UCSD-AML1 (cell line): Measurements from ENCODE around the gene ERO1A.

Experiments
- DNase-seq: peaks from one replicate; lab custom pipeline; 2025; ENCODE audit not compliant: unreplicated experiment; lab: John Stamatoyannopoulos, UW

ERO1A gene

GRCh38 chr14:52700701-52701172 is 5.4 kb upstream of the ERO1A start:
- no peak for DNase-seq

- DNase-seq, result peak; percentile 44
Measured at GRCh38 chr14:52694761-52695480, 437 bp downstream of the ERO1A start.

GRCh38 chr14:52693532-52693931 is 1.8 kb downstream of the ERO1A start:
- no peak for DNase-seq

GRCh38 chr14:52693036-52693435 is 2.3 kb downstream of the ERO1A start:
- DNase-seq, result no peak

GRCh38 chr14:52692248-52692962 is 3.0 kb downstream of the ERO1A start:
- DNase-seq, result peak; percentile 10

GRCh38 chr14:52690983-52691760 is 4.2 kb downstream of the ERO1A start:
- no peak for DNase-seq

- no peak for DNase-seq
Measured at GRCh38 chr14:52686176-52686575, 9.2 kb downstream of the ERO1A start.

GRCh38 chr14:52683985-52684520 is 11.3 kb downstream of the ERO1A start:
- DNase-seq, result no peak

GRCh38 chr14:52678591-52678990 is 16.8 kb downstream of the ERO1A start:
- DNase-seq, result no peak

GRCh38 chr14:52663850-52664249 is 31.5 kb downstream of the ERO1A start:
- no peak for DNase-seq

- DNase-seq, result no peak
Measured at GRCh38 chr14:52661314-52661713, 34.0 kb downstream of the ERO1A start.

GRCh38 chr14:52660832-52661231 is 34.5 kb downstream of the ERO1A start:
- DNase-seq, result no peak

- no peak for DNase-seq
Measured at GRCh38 chr14:52660325-52660724, 35.0 kb downstream of the ERO1A start.

- no peak for DNase-seq
Measured at GRCh38 chr14:52656905-52657304, 38.5 kb downstream of the ERO1A start.

- no peak for DNase-seq
Measured at GRCh38 chr14:52650774-52651173, 44.6 kb downstream of the ERO1A start.

- DNase-seq, result no peak
Measured at GRCh38 chr14:52649511-52649910, 45.8 kb downstream of the ERO1A start.

GRCh38 chr14:52641745-52642144 is 53.6 kb downstream of the ERO1A start:
- no peak for DNase-seq

- no peak for DNase-seq
Measured at GRCh38 chr14:52640137-52640536, 55.2 kb downstream of the ERO1A start.

GRCh38 chr14:52619687-52620086 is 75.7 kb downstream of the ERO1A start:
- DNase-seq, result no peak

- DNase-seq, result no peak
Measured at GRCh38 chr14:52618602-52619001, 76.8 kb downstream of the ERO1A start.

- no peak for DNase-seq
Measured at GRCh38 chr14:52610187-52610586, 85.2 kb downstream of the ERO1A start.
